ENCODE measurements around the gene SLC12A5.

SLC12A5 gene

GRCh38 chr20:46028110-46028509 lies 905 bp upstream of the SLC12A5 start:
- DNase-seq (ENCODE audit: low spot score): no peak

GRCh38 chr20:46030284-46031013 lies 1.4 kb downstream of the SLC12A5 start:
- no peak for DNase-seq (ENCODE audit: low spot score)

GRCh38 chr20:46031014-46031569 lies 2.1 kb downstream of the SLC12A5 start:
- DNase-seq (ENCODE audit: low spot score): no peak

- DNase-seq (ENCODE audit: low spot score): no peak
These were observed 2.8 kb downstream of the SLC12A5 start for GRCh38 chr20:46031701-46032254.

GRCh38 chr20:46034039-46034438 lies 5.0 kb downstream of the SLC12A5 start:
- no peak for DNase-seq (ENCODE audit: low spot score)

- DNase-seq (ENCODE audit: low spot score): no peak
These were observed 6.2 kb downstream of the SLC12A5 start for GRCh38 chr20:46035253-46035652.

- no peak for DNase-seq (ENCODE audit: low spot score)
These were observed 6.7 kb downstream of the SLC12A5 start for GRCh38 chr20:46035713-46036112.

- no peak for DNase-seq (ENCODE audit: low spot score)
These were observed 7.4 kb downstream of the SLC12A5 start for GRCh38 chr20:46036370-46036769.

GRCh38 chr20:46037036-46037435 lies 8.0 kb downstream of the SLC12A5 start:
- no peak for DNase-seq (ENCODE audit: low spot score)

- DNase-seq (ENCODE audit: low spot score): peak; percentile 42
These were observed 12.0 kb downstream of the SLC12A5 start for GRCh38 chr20:46040902-46041535.

GRCh38 chr20:46043556-46043955 lies 14.5 kb downstream of the SLC12A5 start:
- no peak for DNase-seq (ENCODE audit: low spot score)

- no peak for DNase-seq (ENCODE audit: low spot score)
These were observed 15.9 kb downstream of the SLC12A5 start for GRCh38 chr20:46044896-46045295.

- no peak for DNase-seq (ENCODE audit: low spot score)
These were observed 17.7 kb downstream of the SLC12A5 start for GRCh38 chr20:46046588-46047310.

- DNase-seq (ENCODE audit: low spot score): no peak
These were observed 18.8 kb downstream of the SLC12A5 start for GRCh38 chr20:46047821-46048220.

- DNase-seq (ENCODE audit: low spot score): no peak
These were observed 20.2 kb downstream of the SLC12A5 start for GRCh38 chr20:46049190-46049589.

- DNase-seq (ENCODE audit: low spot score): no peak
These were observed 20.8 kb downstream of the SLC12A5 start for GRCh38 chr20:46049815-46050214.

- DNase-seq (ENCODE audit: low spot score): no peak
These were observed 21.4 kb downstream of the SLC12A5 start for GRCh38 chr20:46050444-46050843.

- no peak for DNase-seq (ENCODE audit: low spot score)
These were observed 21.9 kb downstream of the SLC12A5 start for GRCh38 chr20:46050885-46051284.

- DNase-seq (ENCODE audit: low spot score): no peak
These were observed 22.7 kb downstream of the SLC12A5 start for GRCh38 chr20:46051556-46052308.

GRCh38 chr20:46053416-46053815 lies 24.4 kb downstream of the SLC12A5 start:
- DNase-seq (ENCODE audit: low spot score): no peak

GRCh38 chr20:46054606-46055005 lies 25.6 kb downstream of the SLC12A5 start:
- no peak for DNase-seq (ENCODE audit: low spot score)

GRCh38 chr20:46055269-46055668 lies 26.3 kb downstream of the SLC12A5 start:
- no peak for DNase-seq (ENCODE audit: low spot score)
